Breast epithelium (tissue), 4 donors: Measurements from ENCODE around the gene SLC7A5. TPM values are rescaled to one million over a fixed set of nuclear protein-coding genes. Genes with fewer than 3 reads are reported as not detected.

Experiments used
- DNase-seq, 2 donors: peaks; one replicate each; pipeline ENCODE4 v3.0.0-alpha.2; 2019; ENCODE audit warnings: low spot score in 2 of 2
- H3K27ac ChIP-seq, 2 donors: fragments of 200-600 bp; sonication (generic) in 1 of 2; one replicate each; pipeline ENCODE4 v1.5.1; 2016 to 2019; ENCODE audit warnings: mild to moderate bottlenecking in 1 of 2
- H3K27me3 ChIP-seq, 2 donors: fragments of 200-600 bp; sonication (generic) in 1 of 2; one replicate each; pipeline versions ENCODE4 v1.5.1 to v1.6.0; 2017 to 2019; ENCODE audit warnings: control low read depth in 1 of 2, mild to moderate bottlenecking in 1 of 2
- H3K36me3 ChIP-seq: fragments of 200-600 bp; one replicate; pipeline ENCODE4 v1.5.1; 2019
- H3K4me1 ChIP-seq, 2 donors: fragments of 200-600 bp; sonication (generic); one replicate each; pipeline ENCODE4 v1.5.1; 2016 to 2019; ENCODE audit warnings: control low read depth in 1 of 2
- H3K4me3 ChIP-seq, 3 donors: fragments of 200-600 bp; sonication (generic); 1 replicate in 2 of 3; 2 replicates in 1 of 3; pipeline ENCODE4 v1.5.1; 2016 to 2019; ENCODE audit warnings: mild to moderate bottlenecking in 3 of 3, moderate library complexity in 2 of 3
- H3K9me3 ChIP-seq, 2 donors: fragments of 200-600 bp; sonication (generic) in 1 of 2; one replicate each; pipeline ENCODE4 v1.5.1; 2016 to 2019; ENCODE audit warnings: control low read depth in 1 of 2
- POLR2A ChIP-seq: fragments of 450-650 bp; IDR thresholded peaks from one replicate; pipeline ENCODE4 v1.6.1; 2016; ENCODE audit warnings: antibody characterized with exemption, mild to moderate bottlenecking, moderate library complexity
- POLR2AphosphoS5 ChIP-seq, 3 donors: sonication (generic); formaldehyde crosslinking; IDR thresholded peaks; one replicate each; pipeline ENCODE4 v1.6.1; 2017; ENCODE audit warnings: antibody characterized with exemption in 3 of 3
- intact Hi-C: fragments of 100-400 bp; cut with DNase I; formaldehyde crosslinking; loops from one replicate; pipeline ENCODE4 v1.15.1; 2023; ENCODE audit warnings: low total_unique reads
- total RNA-seq, 3 donors: library from RNA; depleted of rRNA; stranded (reverse); fragments of >200 nt; gene quantifications; one replicate each; pipeline ENCODE4 v1.1.0, GENCODE V29; 2016
- TF ChIP-seq, protein P1 (sequence below), 3 donors: fragments of 450-650 bp; IDR thresholded peaks; one replicate each; pipeline ENCODE4 v1.5.1; 2016 to 2017; ENCODE audit warnings: antibody characterized with exemption in 3 of 3, mild to moderate bottlenecking in 3 of 3, moderate library complexity in 3 of 3

The SLC7A5 gene
- total RNA-seq, 3 donors from 2014 or later: 0.48 to 7.3 (median 5.9) TPM

DNA sequence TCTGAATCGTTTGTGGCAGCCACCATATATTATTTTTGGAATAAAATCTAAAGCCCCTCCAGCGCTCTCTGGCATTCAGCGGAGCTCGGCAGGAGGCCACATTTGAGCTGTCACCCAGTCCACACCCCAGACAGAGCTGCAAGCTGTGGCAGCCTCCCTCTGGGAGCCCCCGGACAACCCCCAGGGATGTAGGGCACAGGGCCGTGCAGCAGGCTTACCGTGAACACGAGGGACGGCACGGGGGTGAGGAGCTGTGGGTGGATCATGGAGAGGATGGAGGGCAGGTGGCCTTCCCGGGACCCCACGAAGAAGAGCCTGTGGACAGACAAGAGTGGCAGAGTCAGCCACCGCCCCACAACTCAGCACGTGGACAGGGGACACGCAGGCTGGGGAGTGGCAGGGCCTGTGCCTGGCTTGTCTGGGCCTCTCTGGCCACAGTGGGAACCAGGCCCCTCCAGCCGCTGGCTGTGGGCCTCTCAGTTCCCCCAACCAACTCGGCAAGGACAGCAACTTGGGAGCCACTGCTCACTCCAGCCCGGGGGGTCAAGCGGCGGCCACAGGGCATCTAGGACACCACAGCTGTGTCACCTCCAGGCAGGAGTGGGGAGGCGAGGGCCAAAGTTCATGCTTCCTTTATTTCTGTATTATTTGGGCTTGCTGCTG, 31.5 kb downstream of the SLC7A5 start:
- no peak for DNase-seq
- H3K36me3 ChIP-seq: no peaks in the 10 kb centered on the region
- no peaks in the 10 kb centered on the region for H3K27me3 ChIP-seq
- no peak overlapping the region for H3K4me3 ChIP-seq
- TF ChIP-seq, protein P1, sequence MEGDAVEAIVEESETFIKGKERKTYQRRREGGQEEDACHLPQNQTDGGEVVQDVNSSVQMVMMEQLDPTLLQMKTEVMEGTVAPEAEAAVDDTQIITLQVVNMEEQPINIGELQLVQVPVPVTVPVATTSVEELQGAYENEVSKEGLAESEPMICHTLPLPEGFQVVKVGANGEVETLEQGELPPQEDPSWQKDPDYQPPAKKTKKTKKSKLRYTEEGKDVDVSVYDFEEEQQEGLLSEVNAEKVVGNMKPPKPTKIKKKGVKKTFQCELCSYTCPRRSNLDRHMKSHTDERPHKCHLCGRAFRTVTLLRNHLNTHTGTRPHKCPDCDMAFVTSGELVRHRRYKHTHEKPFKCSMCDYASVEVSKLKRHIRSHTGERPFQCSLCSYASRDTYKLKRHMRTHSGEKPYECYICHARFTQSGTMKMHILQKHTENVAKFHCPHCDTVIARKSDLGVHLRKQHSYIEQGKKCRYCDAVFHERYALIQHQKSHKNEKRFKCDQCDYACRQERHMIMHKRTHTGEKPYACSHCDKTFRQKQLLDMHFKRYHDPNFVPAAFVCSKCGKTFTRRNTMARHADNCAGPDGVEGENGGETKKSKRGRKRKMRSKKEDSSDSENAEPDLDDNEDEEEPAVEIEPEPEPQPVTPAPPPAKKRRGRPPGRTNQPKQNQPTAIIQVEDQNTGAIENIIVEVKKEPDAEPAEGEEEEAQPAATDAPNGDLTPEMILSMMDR (IDR thresholded peaks at IDR 0.05): no peak
- TF ChIP-seq POLR2AphosphoS5 (IDR thresholded peaks at IDR 0.05) (no peak), POLR2A (no peak)
- intact Hi-C loops: no loop called here
- H3K4me1 ChIP-seq: no peaks in the 10 kb centered on the region
- H3K27ac ChIP-seq: no peak overlapping the region
- no peaks in the 10 kb centered on the region for H3K9me3 ChIP-seq

DNA sequence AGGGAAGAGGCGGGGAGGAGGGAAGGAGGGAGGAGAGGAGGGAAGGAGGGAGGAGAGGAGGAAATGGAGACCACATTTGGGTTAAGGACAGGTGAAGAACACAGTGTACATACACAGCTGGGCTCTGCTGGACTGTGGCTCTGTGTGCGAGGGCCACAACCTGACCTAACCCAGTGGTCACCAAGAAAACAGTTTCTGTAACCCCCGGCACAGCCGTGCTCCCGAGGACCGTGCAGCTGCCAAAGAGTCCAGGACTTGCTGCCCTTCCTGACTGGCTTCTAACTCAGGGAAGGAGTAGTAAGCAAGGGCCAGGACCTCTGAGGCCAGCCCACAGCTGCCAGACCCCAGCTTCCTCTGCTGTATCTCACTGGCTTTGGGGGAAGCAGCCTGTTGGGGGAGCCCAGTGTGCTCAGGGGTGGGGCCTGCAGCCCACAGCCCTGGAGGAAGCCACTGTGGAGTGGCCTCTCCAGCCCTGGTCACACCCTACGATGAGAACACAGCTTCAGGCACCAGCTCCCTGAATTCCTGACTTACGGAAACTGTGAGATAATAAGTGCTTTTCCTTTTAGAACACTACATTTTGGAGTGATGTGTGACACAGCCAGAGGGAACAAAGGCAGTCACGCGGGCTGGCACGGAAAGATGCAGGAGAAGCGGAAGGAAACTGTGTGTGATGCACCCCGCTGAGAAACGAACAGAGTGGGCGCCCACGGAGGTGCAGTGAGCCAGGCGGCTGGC, 32.3 kb downstream of the SLC7A5 start:
- Histone ChIP-seq H3K4me1 (no peaks in the 10 kb centered on the region), H3K9me3 (no peaks in the 10 kb centered on the region), H3K36me3 (no peaks in the 10 kb centered on the region), H3K27ac (peak overlapping the region in 1 of 2 donors; percentile 8), H3K27me3 (no peaks in the 10 kb centered on the region), H3K4me3 (no peak overlapping the region)
- no peak for TF ChIP-seq POLR2A
- TF ChIP-seq, protein P1 (IDR thresholded peaks at IDR 0.05): no peak
- no peak for TF ChIP-seq POLR2AphosphoS5 (IDR thresholded peaks at IDR 0.05)
- intact Hi-C loops: no loop called here
- DNase-seq: no peak

DNA sequence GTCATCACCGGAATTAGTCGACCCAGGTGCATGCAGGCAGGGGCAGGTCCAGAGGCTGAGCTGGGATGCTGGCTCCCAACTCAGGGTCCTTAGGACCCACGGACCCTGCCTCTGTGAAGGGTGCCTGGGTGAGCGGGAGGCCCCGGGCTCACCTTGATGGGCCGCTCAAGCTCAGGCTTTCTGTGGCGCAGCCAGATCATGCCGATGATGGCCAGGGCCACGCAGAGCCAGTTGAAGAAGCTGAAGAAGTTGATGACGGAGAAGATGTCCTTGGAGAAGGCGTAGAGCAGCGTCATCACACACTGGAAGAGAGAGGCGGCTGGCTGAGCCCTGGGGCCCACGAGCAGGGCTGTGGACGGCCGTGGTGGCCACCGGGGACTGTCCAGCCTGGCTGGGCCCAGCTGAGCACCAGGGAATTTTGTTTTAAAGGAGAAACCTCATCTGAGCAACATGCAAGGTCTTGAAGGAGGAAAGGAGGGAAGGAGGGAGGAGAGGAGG, 32.9 kb downstream of the SLC7A5 start:
- TF ChIP-seq POLR2AphosphoS5 (IDR thresholded peaks at IDR 0.05) (no peak), POLR2A (no peak)
- TF ChIP-seq, protein P1 (IDR thresholded peaks at IDR 0.05): no peak
- no peaks in the 10 kb centered on the region for H3K36me3 ChIP-seq
- intact Hi-C loops: no loop called here
- no peaks in the 10 kb centered on the region for H3K27me3 ChIP-seq
- peak overlapping the region in 1 of 2 donors; percentile 8 for H3K27ac ChIP-seq
- no peaks in the 10 kb centered on the region for H3K9me3 ChIP-seq
- H3K4me1 ChIP-seq: no peaks in the 10 kb centered on the region
- no peak overlapping the region for H3K4me3 ChIP-seq
- no peak for DNase-seq

DNA sequence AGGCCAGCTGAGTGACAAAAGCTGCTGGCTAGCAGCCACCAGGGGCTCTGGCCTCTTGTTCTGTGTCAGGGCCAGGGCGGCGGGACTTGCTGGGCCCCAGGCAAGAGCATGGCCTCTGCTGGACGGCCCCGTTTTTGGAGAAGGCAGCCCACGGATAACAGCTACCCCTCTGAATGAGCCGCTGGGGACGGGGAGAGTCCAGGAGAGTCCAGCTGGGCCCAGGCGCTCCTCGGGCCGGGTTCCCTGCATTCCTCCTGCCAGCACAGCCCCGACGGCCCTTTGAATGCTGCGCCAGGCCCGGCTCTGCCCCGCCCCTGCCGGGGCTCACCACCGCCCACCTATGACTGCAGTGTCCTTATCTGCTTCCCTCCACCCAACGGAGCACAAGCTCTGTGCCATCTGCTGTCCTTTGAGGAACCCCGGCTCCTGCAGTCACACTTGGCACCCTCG, 33.4 kb downstream of the SLC7A5 start:
- Histone ChIP-seq H3K9me3 (no peaks in the 10 kb centered on the region), H3K36me3 (no peaks in the 10 kb centered on the region), H3K4me3 (no peak overlapping the region), H3K27ac (no peak overlapping the region), H3K4me1 (no peaks in the 10 kb centered on the region), H3K27me3 (no peaks in the 10 kb centered on the region)
- TF ChIP-seq POLR2AphosphoS5 (IDR thresholded peaks at IDR 0.05) (no peak), POLR2A (no peak)
- TF ChIP-seq, protein P1 (IDR thresholded peaks at IDR 0.05): no peak
- intact Hi-C loops: no loop called here
- DNase-seq: no peak
